Esophagus mucosa (tissue), 1 donor: Measurements from ENCODE around the gene CCDC192. TPM values are rescaled to one million over a fixed set of nuclear protein-coding genes. Genes with fewer than 3 reads are reported as not detected.

ENCODE experiments used
- ATAC-seq: fragments of 200-7000 bp; cut with Tn5 transposase; one replicate; pipeline ENCODE4 v1.9.1; 2020
- total RNA-seq: library from RNA; stranded (reverse); gene quantifications from one replicate; pipeline ENCODE4 v1.2.4, GENCODE V29; 2023
- donor health status: DM: yes; HTN: yes; CAD: no.

The CCDC192 gene
- total RNA-seq, 1 donor from 2014 or later: not detected

- ATAC-seq: no peak
Observed at GRCh38 chr5:127928053-127928452, 224.9 kb downstream of the CCDC192 start.

- peak; percentile 26 for ATAC-seq
Observed at GRCh38 chr5:127930311-127930710, 227.1 kb downstream of the CCDC192 start.

GRCh38 chr5:127931396-127931795, 228.2 kb downstream of the CCDC192 start:
- ATAC-seq: no peak

DNA sequence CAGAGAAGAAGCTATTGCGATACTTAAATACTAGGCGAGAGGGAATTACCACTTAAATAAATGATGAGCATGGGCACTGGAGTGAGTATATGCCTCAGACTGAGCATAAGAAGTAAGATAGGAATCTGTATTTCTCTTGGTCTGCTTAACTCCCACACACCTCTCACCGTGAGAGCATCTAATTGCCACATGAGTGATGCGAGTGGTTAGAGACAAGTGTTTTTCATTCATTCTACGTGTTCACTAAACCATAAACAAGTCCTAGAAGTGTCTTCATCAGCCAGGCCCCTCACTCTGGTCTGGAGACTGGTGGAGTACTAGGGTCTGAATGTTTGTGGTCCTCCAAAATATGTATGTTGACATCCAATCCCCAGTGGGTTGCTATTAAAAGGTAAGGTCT, 230.2 kb downstream of the CCDC192 start:
- ATAC-seq: no peak

DNA sequence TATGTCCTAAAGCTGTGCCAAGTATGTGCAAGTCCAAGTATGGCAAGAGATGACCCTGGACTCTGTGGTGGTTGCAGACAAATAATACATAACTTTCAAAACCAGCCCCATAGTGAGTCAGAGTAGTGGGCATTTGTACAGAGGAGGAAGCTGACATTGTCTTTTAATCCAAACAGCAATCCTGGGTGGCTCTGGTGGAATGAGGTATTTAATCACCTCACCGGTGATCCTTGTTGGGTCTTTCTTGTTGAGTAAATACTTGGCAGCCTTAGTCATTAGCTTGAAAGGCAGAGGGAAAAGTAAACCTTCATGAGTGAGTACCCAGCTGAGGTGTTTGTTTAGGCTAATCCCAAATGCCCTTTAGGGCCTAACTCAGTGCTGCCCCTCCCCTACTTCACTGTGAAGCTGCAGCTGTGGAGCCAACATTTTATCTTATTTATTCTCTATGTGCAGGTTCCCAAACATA, 231.6 kb downstream of the CCDC192 start:
- peak; percentile 97 for ATAC-seq

- ATAC-seq: peak; percentile 12
Observed at GRCh38 chr5:127935398-127935797, 232.2 kb downstream of the CCDC192 start.

- ATAC-seq: no peak
Observed at GRCh38 chr5:127936439-127936972, 233.3 kb downstream of the CCDC192 start.

- ATAC-seq: no peak
Observed at GRCh38 chr5:127938746-127939145, 235.6 kb downstream of the CCDC192 start.

DNA sequence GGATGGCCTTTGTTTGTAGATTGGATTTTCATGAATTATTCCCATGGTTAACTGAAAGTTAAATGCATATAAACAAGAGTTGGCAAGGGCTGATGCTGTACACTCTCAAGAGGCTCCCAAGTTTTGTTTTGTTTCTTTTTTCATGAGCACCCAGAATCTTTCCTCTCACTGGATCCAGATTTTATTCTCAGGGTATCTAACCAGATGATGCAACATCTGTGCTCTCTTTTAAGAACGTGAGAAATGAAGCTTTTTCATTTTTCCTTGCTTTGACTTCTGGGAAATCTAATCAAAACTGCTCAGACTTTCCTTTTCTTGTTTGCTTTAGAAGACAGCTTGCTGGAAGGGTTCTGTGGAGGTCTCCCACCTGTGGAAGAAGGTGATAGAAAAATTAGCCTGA, 237.7 kb downstream of the CCDC192 start:
- no peak for ATAC-seq

GRCh38 chr5:127941646-127942045, 238.5 kb downstream of the CCDC192 start:
- ATAC-seq: no peak

GRCh38 chr5:127942246-127943060, 239.3 kb downstream of the CCDC192 start:
- peak; percentile 37 for ATAC-seq

DNA sequence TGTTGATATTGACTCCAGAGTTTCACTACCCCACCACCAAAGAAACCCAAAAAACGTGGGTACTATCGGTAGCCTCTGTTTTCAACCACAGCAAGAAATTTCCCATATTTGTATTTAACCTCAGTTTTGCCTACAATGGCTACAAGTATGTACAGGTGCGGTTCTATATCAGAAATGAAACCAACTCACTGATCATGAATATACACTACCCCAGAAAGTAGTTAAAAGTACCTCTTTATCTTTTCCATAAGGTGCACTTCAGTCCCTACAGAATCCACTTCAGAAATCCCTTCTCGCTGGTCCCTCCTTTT, 239.8 kb downstream of the CCDC192 start:
- ATAC-seq: no peak

- no peak for ATAC-seq
Observed at GRCh38 chr5:127944125-127944524, 240.9 kb downstream of the CCDC192 start.

GRCh38 chr5:127947941-127948340, 244.8 kb downstream of the CCDC192 start:
- no peak for ATAC-seq

DNA sequence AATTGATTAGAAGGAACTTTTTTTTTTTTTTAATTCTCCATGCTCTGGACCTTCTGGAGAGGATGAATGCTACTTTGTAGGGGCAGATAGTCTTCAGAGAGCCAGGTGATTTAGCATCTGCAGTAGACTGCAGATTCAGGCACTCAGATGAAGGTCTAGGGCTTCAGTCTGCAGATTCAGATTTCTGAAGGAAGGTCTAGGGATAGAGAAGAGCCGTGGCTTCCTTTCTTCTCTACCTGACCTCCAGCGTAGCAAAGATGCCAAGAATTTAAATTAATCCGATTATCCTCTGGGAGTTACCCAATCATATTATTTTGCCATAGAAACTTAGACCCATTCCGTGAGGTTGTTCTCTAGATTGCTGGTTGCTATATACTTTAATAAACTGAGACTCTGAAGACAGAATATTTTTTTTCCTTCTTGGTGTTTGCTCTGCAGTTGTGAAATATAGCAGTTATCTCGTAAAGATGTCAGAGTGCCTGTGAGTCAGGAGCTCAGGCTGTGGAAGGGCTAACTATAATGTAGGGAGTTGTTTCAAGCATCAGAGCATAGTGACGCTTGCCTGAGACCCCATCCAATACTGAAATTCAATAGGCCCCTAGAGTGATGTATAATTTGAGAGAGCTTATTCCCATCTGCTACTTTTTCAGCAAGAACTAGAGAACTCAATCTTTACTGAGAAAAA, 247.7 kb downstream of the CCDC192 start:
- no peak for ATAC-seq

DNA sequence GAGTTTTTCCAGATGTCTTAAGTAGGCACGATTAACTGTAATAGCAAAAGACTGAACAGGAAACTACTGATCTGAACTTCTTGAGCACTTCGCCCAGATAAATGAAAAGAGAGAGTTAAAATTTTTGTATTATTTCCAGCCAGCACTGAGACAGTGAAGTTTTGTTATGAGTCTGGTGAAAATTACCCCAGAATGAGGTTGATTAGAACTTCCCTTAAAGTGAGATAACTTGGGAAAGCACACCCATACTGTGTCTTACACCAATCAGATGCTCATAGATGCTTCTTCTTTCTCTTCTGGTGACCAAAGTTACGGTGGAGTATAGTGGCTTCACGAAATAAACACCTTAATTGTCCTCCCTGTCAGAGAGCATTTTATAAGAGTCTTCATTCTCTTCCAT, 248.6 kb downstream of the CCDC192 start:
- ATAC-seq: no peak

DNA sequence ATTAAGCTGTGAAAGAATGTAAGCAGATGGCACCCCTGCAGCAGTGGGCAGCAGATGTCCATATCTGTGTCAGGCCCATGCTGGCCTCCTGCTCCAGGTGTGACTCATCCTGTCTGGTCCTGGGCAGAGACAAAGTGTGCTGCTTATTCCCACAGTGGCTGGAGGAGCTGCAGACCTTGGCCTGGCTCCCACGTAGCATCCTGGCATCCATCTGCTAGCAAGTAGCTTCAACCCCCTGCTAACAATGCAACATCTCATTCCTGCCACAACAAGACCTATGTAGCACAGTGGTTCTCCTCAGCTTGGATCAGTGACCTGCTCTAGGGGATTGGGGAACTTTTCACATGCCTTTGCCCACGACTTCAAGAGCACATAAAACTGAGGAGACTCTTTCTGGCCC, 254.0 kb downstream of the CCDC192 start:
- ATAC-seq: no peak

DNA sequence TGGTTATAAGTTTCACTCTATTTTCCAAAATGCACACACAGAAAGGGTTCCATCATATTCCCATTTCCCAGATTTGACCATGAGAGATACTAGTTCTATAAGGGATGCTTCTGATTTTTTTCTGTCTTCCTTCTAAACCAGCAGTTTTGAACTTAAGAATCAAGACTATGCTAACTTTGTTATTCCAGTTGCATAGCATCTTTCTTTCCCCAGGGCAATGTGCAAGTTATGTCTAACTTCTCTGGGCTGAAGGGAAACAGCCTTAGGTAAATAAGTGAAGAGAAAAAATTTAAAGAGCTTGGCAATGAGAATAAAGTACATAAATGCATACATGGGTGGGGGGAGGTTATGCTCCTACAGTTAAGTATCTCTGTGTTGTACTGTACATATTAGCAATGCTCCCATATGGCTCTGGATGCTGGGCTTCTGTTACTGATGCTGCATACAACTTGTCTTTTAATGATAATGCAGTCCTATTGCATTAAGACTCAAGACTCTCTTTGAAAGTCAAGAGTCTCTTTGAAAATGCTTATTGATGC, 254.6 kb downstream of the CCDC192 start:
- no peak for ATAC-seq

DNA sequence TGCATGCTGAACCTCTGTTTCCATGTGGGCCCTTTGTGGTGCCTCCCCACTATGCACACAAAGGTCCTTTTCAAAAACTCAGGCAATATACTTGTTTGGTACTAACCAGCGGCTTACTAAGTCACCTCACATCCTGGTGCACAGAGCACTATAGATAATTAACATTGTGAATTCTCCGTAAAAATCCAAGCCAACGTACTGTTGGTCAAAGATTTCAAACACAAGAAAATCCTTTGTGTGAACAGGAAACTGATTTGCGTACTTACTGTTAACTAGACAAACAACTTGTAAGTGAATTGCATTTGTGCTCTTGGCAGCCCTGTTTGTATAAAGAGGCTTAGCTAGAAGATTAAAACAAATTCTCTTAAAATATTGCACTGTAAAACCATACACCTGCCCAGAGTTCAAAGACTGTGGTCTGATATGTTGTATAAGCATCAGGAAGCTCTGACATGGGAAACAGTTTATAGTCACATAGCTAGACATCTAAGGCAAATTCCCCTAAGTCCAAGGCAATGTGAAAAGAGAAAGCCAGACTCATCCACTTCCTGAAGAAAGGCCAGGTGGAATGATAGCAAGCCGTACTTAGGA, 255.3 kb downstream of the CCDC192 start:
- ATAC-seq: peak; percentile 76

- peak; percentile 77 for ATAC-seq
Observed at GRCh38 chr5:127959152-127959764, 256.1 kb downstream of the CCDC192 start.

GRCh38 chr5:127960270-127960691, 257.1 kb downstream of the CCDC192 start:
- ATAC-seq: peak; percentile 48

DNA sequence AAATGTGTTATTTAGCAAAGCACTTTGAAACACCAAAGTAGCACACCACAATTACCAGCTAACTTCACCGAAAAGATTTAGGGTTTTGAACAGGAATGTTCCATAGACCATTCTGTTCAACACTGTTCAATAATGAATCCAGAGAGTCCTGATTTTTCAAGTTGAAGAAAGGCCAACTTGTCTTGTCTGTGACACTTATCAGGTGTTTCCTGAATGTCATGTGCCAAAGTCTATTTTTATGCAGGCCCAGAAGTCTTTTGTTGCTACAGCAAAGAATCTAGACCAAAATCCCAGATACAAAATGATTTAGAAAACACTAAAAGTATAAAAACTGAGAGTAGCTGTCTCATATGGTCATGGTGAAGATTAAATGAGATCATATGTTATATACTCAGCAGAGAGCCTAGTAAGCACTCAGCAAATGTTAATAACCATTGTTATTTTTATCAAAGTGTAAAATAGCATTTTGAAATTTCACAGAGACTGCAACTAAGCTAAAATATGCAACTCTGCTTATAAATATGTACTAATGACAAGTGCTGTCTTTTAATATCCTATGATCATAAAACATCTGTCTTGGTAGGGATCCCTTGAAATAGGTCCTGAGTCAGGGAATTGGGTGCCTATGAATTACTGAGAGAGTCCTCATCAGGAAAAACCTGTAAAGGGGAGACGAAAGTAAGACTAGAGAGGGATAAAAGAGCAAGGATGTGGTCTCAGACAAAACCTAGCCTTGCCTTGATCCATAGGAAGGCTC, 258.0 kb downstream of the CCDC192 start:
- ATAC-seq: no peak
